K562 (cell line): ENCODE data around the gene SYK. TPM values are rescaled to one million over a fixed set of nuclear protein-coding genes. Genes with fewer than 3 reads are reported as not detected.

Experiments used
- ATAC-seq: fragments of 200-7000 bp; cut with Tn5 transposase; 3 replicates; pipeline ENCODE4 v1.9.1; 2020; ENCODE audit warnings: moderate library complexity
- BruUV-seq: library from RNA; stranded (reverse); fragments of 400-500 nt; replicated peaks from 2 replicates; lab custom pipeline; 2021; lab: Mats Ljungman, UMichigan
- CTCF ChIA-PET: fragments of 300-600 bp; formaldehyde crosslinking; extraction: SDS; loops from one replicate; lab custom pipeline; 2021; ENCODE audit warnings: low intra/inter-chr PET ratio; lab: Yijun Ruan, JAX
- POLR2A ChIA-PET: fragments of 300-600, 350-650 bp; sonication (Branson Sonifier 250); formaldehyde crosslinking; extraction: SDS; loops from one replicate; lab custom pipeline; 2021; ENCODE audit warnings: antibody characterized with exemption, inconsistent platforms; lab: Yijun Ruan, JAX
- DNase-seq, 4 experiments: peaks; one replicate each; pipeline versions ENCODE4 v3.0.0 to v3.0.0-alpha.2; 2011 to 2018; ENCODE audit warnings: low spot score in 3 of 4, mixed read lengths in 3 of 4; ENCODE audit errors: extremely low read depth in 1 of 4
- FAIRE-seq: peaks from 2 replicates; lab custom pipeline; 2011; peaks lifted over from hg19 to GRCh38; lab: Jason Lieb, UNC
- H2AFZ ChIP-seq: 2 replicates; pipeline ENCODE4 v1.6.0; 2011; ENCODE audit warnings: low read depth, low read length, control low read depth, inconsistent platforms
- H3K27ac ChIP-seq: fragments of 200-600 bp; 3 replicates; pipeline ENCODE4 v1.8.0; 2011; ENCODE audit warnings: low read depth, mild to moderate bottlenecking, control low read depth, inconsistent platforms, low read length, moderate library complexity, mixed read lengths; ENCODE audit errors: extremely low read depth
- H3K27me3 ChIP-seq, 2 experiments: fragments of 300-600 bp in 1 of 2; 2 replicates in 1 of 2; 3 replicates in 1 of 2; pipeline versions ENCODE4 v1.6.0 to v1.8.0; 2011; ENCODE audit warnings: inconsistent platforms in 2 of 2, low read length in 2 of 2, mild to moderate bottlenecking in 1 of 2, mixed read lengths in 1 of 2, moderate library complexity in 1 of 2; ENCODE audit not compliant: control insufficient read depth in 2 of 2, insufficient read depth in 2 of 2
- H3K36me3 ChIP-seq: fragments of 300-600 bp; 3 replicates; pipeline ENCODE4 v1.8.0; 2011; ENCODE audit warnings: mild to moderate bottlenecking, low read length, inconsistent platforms; ENCODE audit not compliant: control insufficient read depth, insufficient read depth
- H3K4me1 ChIP-seq, 2 experiments: fragments of 200-600 bp in 1 of 2; replicated peaks in 1 of 2; 2 replicates in 1 of 2; 3 replicates in 1 of 2; pipeline versions ENCODE4 v1.5.1 to v1.8.0; 2011; ENCODE audit warnings: inconsistent platforms in 2 of 2, low read length in 2 of 2, mild to moderate bottlenecking in 1 of 2, mixed read lengths in 1 of 2, moderate library complexity in 1 of 2; ENCODE audit not compliant: control insufficient read depth in 2 of 2, insufficient read depth in 2 of 2
- H3K4me2 ChIP-seq: 2 replicates; pipeline ENCODE4 v1.6.1; 2011; ENCODE audit warnings: low read length, control low read depth, inconsistent platforms, mixed read lengths; ENCODE audit not compliant: insufficient read depth
- H3K4me3 ChIP-seq: fragments of 200-600 bp; sonication (generic), shearing (Covaris generic); 2 replicates; pipeline ENCODE4 v1.5.1; 2016; ENCODE audit warnings: control low read depth, inconsistent platforms
- H3K79me2 ChIP-seq: fragments of 200-600 bp; 3 replicates; pipeline ENCODE4 v1.8.0; 2011; ENCODE audit warnings: low read length, inconsistent platforms; ENCODE audit not compliant: control insufficient read depth, insufficient read depth
- H3K9ac ChIP-seq, 2 experiments: 2 replicates each; pipeline versions ENCODE4 v1.6.0 to v1.6.1; 2011; ENCODE audit warnings: low read depth in 2 of 2, low read length in 2 of 2, control low read depth in 1 of 2, inconsistent platforms in 1 of 2, mild to moderate bottlenecking in 1 of 2, mixed read lengths in 1 of 2; ENCODE audit not compliant: insufficient read depth in 1 of 2
- H3K9me1 ChIP-seq: one replicate; pipeline ENCODE4 v1.6.0; 2011; ENCODE audit warnings: inconsistent platforms, mild to moderate bottlenecking, low read length, moderate library complexity; ENCODE audit not compliant: control insufficient read depth, insufficient read depth
- H3K9me3 ChIP-seq: replicated peaks from 2 replicates; pipeline ENCODE4 v1.5.1; 2011; ENCODE audit warnings: low read depth, low read length, inconsistent platforms; ENCODE audit not compliant: control insufficient read depth, insufficient read depth
- H4K20me1 ChIP-seq: replicated peaks from 2 replicates; pipeline ENCODE4 v1.6.1; 2011; ENCODE audit warnings: low read length, inconsistent platforms, mixed read lengths; ENCODE audit not compliant: control insufficient read depth, insufficient read depth
- BRD4 ChIP-seq: fragments of 200-600 bp; sonication (generic); IDR thresholded peaks from 2 replicates; pipeline ENCODE4 v1.6.1; 2017; ENCODE audit warnings: inconsistent platforms
- PCBP2 ChIP-seq: fragments of 200-400 bp; formaldehyde crosslinking; IDR thresholded peaks from 2 replicates; pipeline ENCODE4 v1.6.1; 2018; ENCODE audit warnings: low read length, low read depth, mild to moderate bottlenecking, moderate library complexity; ENCODE audit not compliant: poor library complexity, severe bottlenecking
- SRSF7 ChIP-seq: fragments of 200-400 bp; formaldehyde crosslinking; optimal IDR thresholded peaks from 2 replicates; pipeline ENCODE3; 2017; ENCODE audit warnings: mild to moderate bottlenecking, low read depth, low read length
- YBX1 ChIP-seq: fragments of 450-650 bp; IDR thresholded peaks from 2 replicates; pipeline ENCODE4 v1.7.1; 2016; ENCODE audit warnings: mild to moderate bottlenecking
- ZNF589 ChIP-seq: fragments of 200-800 bp; sonication (Bioruptor generic); IDR thresholded peaks from 2 replicates; pipeline ENCODE4 v1.6.1; 2016; ENCODE audit warnings: low read depth, missing genetic modification characterization, missing compliant biosample characterization
- WGBS: fragments of 100-300 bp; shearing (Covaris generic); methylation state at CpG from one replicate; pipeline ENCODE4 v1.1.6; 2016; ENCODE audit warnings: low coverage, mixed read lengths; ENCODE audit not compliant: insufficient coverage; ENCODE audit errors: missing lambda C conversion rate; 5-methylcytosine and 5-hydroxymethylcytosine counted together
- in situ Hi-C: fragments of 300-500 bp; cut with MboI; formaldehyde crosslinking; loops from 4 replicates; pipeline ENCODE4 v1.15.0; 2018; ENCODE audit warnings: inconsistent platforms, mixed read lengths
- intact Hi-C: fragments of 100-400 bp; cut with micrococcal nuclease; formaldehyde crosslinking; loops from 2 replicates; pipeline ENCODE4 v1.14.2; 2022
- polyA plus RNA-seq, 8 experiments: library from polyadenylated mRNA; depleted of rRNA in 4 of 8; stranded (reverse) in 5 of 8; unstranded in 3 of 8; fragments of >200 nt; fragmentation: Nextera tagmentation in 2 of 8; fragmentation: Illumina TruSeq in 1 of 8; extraction: Ambion mirVana in 2 of 8; extraction: Trizol in 1 of 8; gene quantifications; 2 replicates each; pipeline versions ENCODE4 v1.2.1 to v1.2.3, GENCODE V29; 2011 to 2014; ENCODE audit warnings: inconsistent platforms in 1 of 8, missing spikeins in 1 of 8
- total RNA-seq, 7 experiments: library from RNA; depleted of rRNA in 6 of 7; stranded (reverse); fragments of >200 nt in 6 of 7; fragmentation: Illumina TruSeq in 2 of 7; extraction: Trizol in 2 of 7; gene quantifications; 2 replicates each; pipeline versions ENCODE4 v1.2.1 to v1.2.3, GENCODE V29; 2011 to 2021; ENCODE audit warnings: low replicate concordance in 1 of 7

SYK gene
- total and polyA plus RNA-seq, 9 of the 15 experiments (the other 6 are each of a cell fraction or from before 2014, with no cell fraction given): 3.9 to 32.7 (median 16.7) TPM

- TF ChIP-seq SRSF7: no peak
- TF ChIP-seq YBX1: no peak
- TF ChIP-seq ZNF589: no peak
Observed at GRCh38 chr9:90906316-90907055, 104.9 kb downstream of the SYK start (continued).

DNA sequence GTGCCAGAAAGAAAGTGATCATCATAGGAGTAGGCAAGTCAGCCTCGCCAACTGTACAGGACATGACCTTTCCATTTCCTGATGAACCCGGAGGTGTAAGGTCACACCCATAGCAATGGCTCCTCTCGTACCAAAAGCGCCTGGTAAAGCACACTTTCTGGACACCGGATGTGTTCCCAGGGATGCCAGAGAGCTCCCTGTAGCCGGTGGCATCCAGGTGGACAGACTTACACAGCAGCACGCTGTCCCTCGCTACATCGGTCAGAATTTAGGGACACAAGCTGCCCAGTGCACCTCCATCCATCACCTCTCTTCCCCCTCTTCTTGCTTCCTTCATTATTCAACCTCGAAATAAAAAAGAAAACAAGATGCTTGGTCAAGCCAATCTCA lies 105.4 kb downstream of the SYK start:
- Histone ChIP-seq H2AFZ (no peak overlapping the region), H3K9me1 (no peaks in the 10 kb centered on the region), H3K4me2 (no peak overlapping the region), H3K9me3 (no peaks in the 10 kb centered on the region), H3K4me3 (no peak overlapping the region), H3K79me2 (no peaks in the 10 kb centered on the region), H4K20me1 (no peaks in the 10 kb centered on the region), H3K27ac (no peak overlapping the region), H3K36me3 (no peaks in the 10 kb centered on the region), H3K4me1 (no peaks in the 10 kb centered on the region), H3K27me3 (peaks cover 0 to 20% of the 10 kb centered on the region in 2 experiments; a peak in 2 of 5 replicates), H3K9ac (no peak overlapping the region)
- FAIRE-seq (no peak), DNase-seq (no peak), ATAC-seq (no peak)
- BruUV-seq: no TSS peak
- TF ChIP-seq BRD4 (no peak), PCBP2 (no peak)
- CTCF ChIA-PET: no interaction called here
- in situ Hi-C loops: loop anchor here (25.0 kb wide), 2 partner anchors 530 to 1080 kb away; no protein-coding TSS in a partner anchor
- POLR2A ChIA-PET: no interaction called here
- WGBS: 2% methylated on average over 9 of the region's 10 CpGs
- intact Hi-C loops: no loop called here
